Endothelial cell of umbilical vein (primary cell): Measurements from ENCODE around the gene RAD23B. TPM values are rescaled to one million over a fixed set of nuclear protein-coding genes. Genes with fewer than 3 reads are reported as not detected.

Experiments used
- BruUV-seq: library from RNA; stranded (reverse); fragments of 400-500 nt; replicated peaks from 2 replicates; lab custom pipeline; 2021; lab: Mats Ljungman, UMichigan
- CTCF ChIA-PET: fragments of 300-600, 350-600 bp; sonication (Branson Sonifier 250); formaldehyde crosslinking; loops from one replicate; lab custom pipeline; 2021; ENCODE audit warnings: antibody characterized with exemption, inconsistent platforms; lab: Charles Lee
- POLR2A ChIA-PET: fragments of 300-600, 350-600 bp; sonication (Branson Sonifier 250); formaldehyde crosslinking; loops from one replicate; lab custom pipeline; 2021; ENCODE audit warnings: antibody characterized with exemption, inconsistent platforms; lab: Charles Lee
- DNase-seq: peaks from one replicate; pipeline ENCODE4 v3.0.0-alpha.2; 2011; ENCODE audit warnings: low read depth, low spot score
- FAIRE-seq: peaks from 2 replicates; lab custom pipeline; 2011; peaks lifted over from hg19 to GRCh38; lab: Jason Lieb, UNC
- H2AFZ ChIP-seq: 2 replicates; pipeline ENCODE4 v1.6.0; 2012; ENCODE audit warnings: low read depth, low read length, control low read depth, inconsistent platforms
- H3K27ac ChIP-seq: 2 replicates; pipeline ENCODE4 v1.5.1; 2011; ENCODE audit warnings: low read depth, mild to moderate bottlenecking, control low read depth, low read length, moderate library complexity; ENCODE audit not compliant: insufficient read depth
- H3K27me3 ChIP-seq, 2 experiments: 2 replicates each; pipeline versions ENCODE4 v1.6.0 to v1.6.1; 2011; ENCODE audit warnings: low read length in 2 of 2, mixed read lengths in 1 of 2; ENCODE audit not compliant: control insufficient read depth in 2 of 2, insufficient read depth in 2 of 2
- H3K36me3 ChIP-seq, 2 experiments: 2 replicates in 1 of 2; 3 replicates in 1 of 2; pipeline ENCODE4 v1.5.1; 2011; ENCODE audit warnings: low read length in 2 of 2, mild to moderate bottlenecking in 1 of 2, moderate library complexity in 1 of 2; ENCODE audit not compliant: control insufficient read depth in 2 of 2, insufficient read depth in 2 of 2; ENCODE audit errors: extremely low read depth in 1 of 2
- H3K4me1 ChIP-seq: 3 replicates; pipeline ENCODE4 v1.5.1; 2011; ENCODE audit warnings: mild to moderate bottlenecking, low read length; ENCODE audit not compliant: control insufficient read depth, insufficient read depth; ENCODE audit errors: extremely low read depth
- H3K4me2 ChIP-seq: 2 replicates; pipeline ENCODE4 v1.6.1; 2011; ENCODE audit warnings: low read length, control low read depth, mixed read lengths; ENCODE audit not compliant: insufficient read depth
- H3K4me3 ChIP-seq, 3 experiments: fragments of 200-600 bp in 1 of 3; sonication (generic), shearing (Covaris generic) in 1 of 3; replicated peaks in 1 of 3; 2 replicates each; pipeline ENCODE4 v1.5.1; 2011 to 2016; ENCODE audit warnings: control low read depth in 3 of 3, low read length in 3 of 3, mild to moderate bottlenecking in 2 of 3, inconsistent platforms in 1 of 3, low read depth in 1 of 3, moderate library complexity in 1 of 3; ENCODE audit not compliant: insufficient read depth in 1 of 3
- H3K79me2 ChIP-seq: 2 replicates; pipeline ENCODE4 v1.6.0; 2012; ENCODE audit warnings: low read length, inconsistent platforms; ENCODE audit not compliant: control insufficient read depth, insufficient read depth
- H3K9ac ChIP-seq: replicated peaks from 2 replicates; pipeline ENCODE3; 2011; ENCODE audit warnings: low read length, control low read depth; ENCODE audit not compliant: insufficient read depth; ENCODE audit errors: extremely low read depth
- H3K9me1 ChIP-seq: replicated peaks from 3 replicates; pipeline ENCODE4 v1.6.0; 2011; ENCODE audit warnings: mild to moderate bottlenecking, low read length; ENCODE audit not compliant: control insufficient read depth, insufficient read depth; ENCODE audit errors: extremely low read depth
- H3K9me3 ChIP-seq: replicated peaks from 2 replicates; pipeline ENCODE4 v1.5.1; 2012; ENCODE audit warnings: low read length, inconsistent platforms; ENCODE audit not compliant: control insufficient read depth, insufficient read depth
- H4K20me1 ChIP-seq: replicated peaks from 2 replicates; pipeline ENCODE3; 2011; ENCODE audit warnings: mild to moderate bottlenecking, low read length; ENCODE audit not compliant: control insufficient read depth, insufficient read depth; ENCODE audit errors: extremely low read depth
- CTCF ChIP-seq, 2 donors: IDR thresholded peaks; 1 replicate in 1 of 2; 2 replicates in 1 of 2; pipeline ENCODE4 v1.5.1; 2011; ENCODE audit warnings: low read length in 2 of 2, mild to moderate bottlenecking in 2 of 2, moderate library complexity in 2 of 2, control low read depth in 1 of 2, inconsistent platforms in 1 of 2, low read depth in 1 of 2; ENCODE audit not compliant: insufficient read depth in 1 of 2; ENCODE audit errors: extremely low read depth in 1 of 2
- EZH2 ChIP-seq: IDR thresholded peaks from 2 replicates; pipeline ENCODE4 v1.6.1; 2012; ENCODE audit warnings: borderline replicate concordance, low read depth, mild to moderate bottlenecking, moderate library complexity, low read length, inconsistent platforms; ENCODE audit not compliant: severe bottlenecking
- FOS ChIP-seq: IDR thresholded peaks from 2 replicates; pipeline ENCODE4 v1.6.1; 2011; ENCODE audit warnings: mild to moderate bottlenecking, low read length, moderate library complexity, borderline replicate concordance; ENCODE audit not compliant: insufficient read depth
- GATA2 ChIP-seq: IDR thresholded peaks from 2 replicates; pipeline ENCODE4 v1.7.0; 2011; ENCODE audit warnings: low read depth, mild to moderate bottlenecking, moderate library complexity, mixed read lengths, low read length; ENCODE audit not compliant: insufficient read length, insufficient read depth
- JUN ChIP-seq: IDR thresholded peaks from 2 replicates; pipeline ENCODE4 v1.6.1; 2011; ENCODE audit warnings: borderline replicate concordance, low read depth; ENCODE audit not compliant: insufficient read length, insufficient read depth
- MAX ChIP-seq: IDR thresholded peaks from 2 replicates; pipeline ENCODE4 v1.6.1; 2011; ENCODE audit not compliant: insufficient read depth, insufficient read length
- MYC ChIP-seq: IDR thresholded peaks from one replicate; pipeline ENCODE4 v1.6.1; 2011; ENCODE audit warnings: mild to moderate bottlenecking, low read depth, low read length
- POLR2A ChIP-seq: IDR thresholded peaks from 2 replicates; pipeline ENCODE4 v1.6.1; 2012; ENCODE audit warnings: low read depth, mild to moderate bottlenecking, control low read depth, low read length
- POLR2AphosphoS5 ChIP-seq: IDR thresholded peaks from 2 replicates; pipeline ENCODE4 v1.6.1; 2012; ENCODE audit warnings: low read depth, mild to moderate bottlenecking, control low read depth, low read length, moderate library complexity; ENCODE audit not compliant: insufficient read depth
- dilution Hi-C: fragments of 300-500 bp; cut with MboI; formaldehyde crosslinking; loops from one replicate; pipeline ENCODE4 v1.15.0; 2019; ENCODE audit warnings: low sequenced_read_pairs; ENCODE audit not compliant: extremely low pct_ligation_motif_present
- intact Hi-C: fragments of 100-400 bp; cut with micrococcal nuclease; formaldehyde crosslinking; loops from one replicate; pipeline ENCODE4 v1.10.0; 2022
- polyA plus RNA-seq, 4 experiments: library from polyadenylated mRNA; depleted of rRNA in 3 of 4; stranded (reverse) in 3 of 4; unstranded in 1 of 4; fragments of >200 nt; gene quantifications; 2 replicates each; pipeline versions ENCODE4 v1.2.1 to v1.2.3, GENCODE V29; 2011 to 2012; ENCODE audit warnings: missing spikeins in 1 of 4
- total RNA-seq: library from RNA; stranded (reverse); gene quantifications from 2 replicates; pipeline ENCODE4 v1.2.3, GENCODE V29; 2021

RAD23B gene
- total and polyA plus RNA-seq, 2 donors (not counting 3 experiments of a cell fraction or from before 2014, with no cell fraction given): 63.8 to 100 TPM

- peaks cover 77% of the 10 kb centered on the region for H3K79me2 ChIP-seq
- no peaks in the 10 kb centered on the region for H3K9me3 ChIP-seq
- H3K4me3 ChIP-seq: no peak overlapping the region
- no peak overlapping the region for H2AFZ ChIP-seq
- dilution Hi-C loops: no loop called here
- DNase-seq: no peak
- no peak overlapping the region for H3K27ac ChIP-seq
- BruUV-seq: no TSS peak
- ChIA-PET POLR2A (interaction anchor here (0.7 kb wide), 1 partner anchor 14 kb away, joined by 3 read pairs; no protein-coding TSS in a partner anchor), CTCF (no interaction called here)
- H3K4me2 ChIP-seq: no peak overlapping the region
- intact Hi-C loops: no loop called here
- no peaks in the 10 kb centered on the region for H4K20me1 ChIP-seq
- no peak for FAIRE-seq
- no peaks in the 10 kb centered on the region for H3K27me3 ChIP-seq
- no peak overlapping the region for H3K9ac ChIP-seq
- no peaks in the 10 kb centered on the region for H3K9me1 ChIP-seq
- H3K4me1 ChIP-seq: no peaks in the 10 kb centered on the region
- TF ChIP-seq GATA2: no peak
- H3K36me3 ChIP-seq: peaks cover 12 to 17% of the 10 kb centered on the region in 2 experiments
These were observed 25.4 kb downstream of the RAD23B start for GRCh38 chr9:107308461-107308860.

- H3K79me2 ChIP-seq: peaks cover 78% of the 10 kb centered on the region
- no TSS peak for BruUV-seq
- no peak overlapping the region for H3K4me2 ChIP-seq
- no peak for TF ChIP-seq EZH2
- TF ChIP-seq FOS: no peak
- no peak for TF ChIP-seq MAX
- no peak for TF ChIP-seq JUN
- TF ChIP-seq MYC: no peak
- no peak for TF ChIP-seq GATA2
- TF ChIP-seq POLR2AphosphoS5: no peak
- no peak for TF ChIP-seq POLR2A
- no peak for TF ChIP-seq CTCF (IDR thresholded peaks at IDR 0.05; ENCODE audit: extremely low read depth in 1 of 2, insufficient read depth in 1 of 2, low read depth in 1 of 2, low read length in 2 of 2)
- H3K4me3 ChIP-seq: no peak overlapping the region
- peaks cover 3% of the 10 kb centered on the region for H4K20me1 ChIP-seq
- no peak overlapping the region for H2AFZ ChIP-seq
- DNase-seq (no peak), FAIRE-seq (no peak)
- H3K4me1 ChIP-seq: no peaks in the 10 kb centered on the region
- ChIA-PET POLR2A (no interaction called here), CTCF (interaction anchor here (1.3 kb wide), 1 partner anchor 27 kb away, joined by 3 read pairs; no protein-coding TSS in a partner anchor)
- no peaks in the 10 kb centered on the region for H3K27me3 ChIP-seq
- dilution Hi-C loops (no loop called here), intact Hi-C loops (no loop called here)
- no peak overlapping the region for H3K9ac ChIP-seq
- no peaks in the 10 kb centered on the region for H3K9me1 ChIP-seq
- no peaks in the 10 kb centered on the region for H3K9me3 ChIP-seq
- no peak overlapping the region for H3K27ac ChIP-seq
- H3K36me3 ChIP-seq: peaks cover 14 to 21% of the 10 kb centered on the region in 2 experiments
These were observed 26.2 kb downstream of the RAD23B start for GRCh38 chr9:107309271-107309670.
